Hypothalamus (tissue), 51 donors: ENCODE measurements around the gene STAG1.
"Not testable (repeated sequence)": the region's sequence is repeated elsewhere in the genome, so short reads cannot be mapped to it uniquely, and the experiment has no call there.

Experiments used
- DNase-seq, 51 donors: peaks; one replicate each; lab custom pipeline; 2025; lab: John Stamatoyannopoulos, UW

STAG1 gene

DNA sequence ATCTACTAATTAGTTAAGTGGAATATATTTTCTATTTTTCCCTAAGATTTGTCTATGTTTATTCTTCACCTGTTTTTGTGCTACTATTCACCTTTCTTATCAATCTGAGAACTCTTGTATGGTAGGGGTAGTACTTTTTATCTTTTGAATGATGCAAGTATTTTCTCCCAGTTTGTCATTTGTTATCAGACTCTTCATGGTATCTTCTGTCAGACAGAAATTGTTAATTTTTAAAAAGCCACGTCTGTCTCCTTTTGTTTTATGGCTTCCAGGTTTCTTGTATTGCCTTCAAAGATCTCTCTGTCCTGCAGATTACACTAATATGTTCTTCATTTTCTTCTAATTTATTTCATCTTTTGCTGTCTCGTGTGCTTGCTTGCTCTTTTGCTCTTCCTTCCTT lies 317.7 kb downstream of the STAG1 start:
- DNase-seq = no peak

DNA sequence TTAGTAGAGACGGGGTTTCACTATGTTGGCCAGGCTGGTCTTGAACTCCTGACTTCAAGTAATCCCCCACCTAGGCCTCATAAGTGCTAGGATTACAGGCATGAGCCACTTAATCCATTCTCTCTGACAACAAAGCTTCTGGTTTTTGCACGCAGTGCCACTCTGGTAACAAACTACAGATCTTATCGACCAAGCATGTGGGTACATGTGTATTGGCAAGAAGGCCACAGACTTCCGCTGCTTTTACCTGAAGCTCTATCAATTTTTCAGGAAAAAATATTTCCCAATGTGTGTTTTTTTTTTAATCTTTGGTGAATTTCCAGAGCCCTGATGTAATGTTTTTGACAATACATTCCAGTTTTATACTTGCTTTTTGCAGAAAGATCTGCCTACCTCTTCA lies 319.5 kb downstream of the STAG1 start:
- no peak for DNase-seq

DNA sequence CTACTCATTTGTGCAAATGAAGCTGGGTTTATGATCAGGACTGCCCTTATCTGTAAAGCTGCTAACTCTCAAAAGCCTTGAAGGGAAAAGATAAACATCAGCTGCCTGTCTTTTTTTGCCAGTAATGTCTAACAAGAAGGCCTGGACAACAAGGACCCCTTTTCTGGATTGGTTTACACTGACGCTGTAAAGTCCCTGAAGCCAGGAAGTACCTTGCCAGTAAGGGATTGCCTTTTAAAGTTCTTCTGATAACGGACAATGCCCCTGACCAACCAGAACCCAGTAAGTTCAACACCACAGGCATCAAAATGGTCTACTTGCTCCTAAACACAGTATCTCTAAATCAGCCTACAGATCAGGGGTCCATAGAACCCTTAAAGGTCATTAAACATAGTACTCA lies 324.0 kb downstream of the STAG1 start:
- no peak for DNase-seq

DNA sequence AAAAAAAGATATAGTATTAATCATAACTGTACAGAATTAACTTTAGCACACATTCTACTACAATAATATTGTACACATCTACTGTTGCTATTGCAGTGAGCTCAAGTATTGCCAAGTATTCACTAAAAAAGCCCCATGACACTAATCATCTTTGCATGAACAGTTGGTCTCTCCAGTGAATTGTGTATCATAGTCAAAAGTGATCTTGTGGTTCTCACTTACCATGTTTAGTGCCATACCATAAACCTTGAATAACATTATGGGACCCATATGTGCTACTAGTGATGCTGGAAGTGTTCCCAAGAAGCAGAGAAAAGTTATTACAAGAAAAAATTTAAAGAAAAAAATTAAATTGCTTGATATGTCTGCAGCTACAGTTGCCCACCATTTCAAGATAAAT lies 324.9 kb downstream of the STAG1 start:
- DNase-seq = no peak

DNA sequence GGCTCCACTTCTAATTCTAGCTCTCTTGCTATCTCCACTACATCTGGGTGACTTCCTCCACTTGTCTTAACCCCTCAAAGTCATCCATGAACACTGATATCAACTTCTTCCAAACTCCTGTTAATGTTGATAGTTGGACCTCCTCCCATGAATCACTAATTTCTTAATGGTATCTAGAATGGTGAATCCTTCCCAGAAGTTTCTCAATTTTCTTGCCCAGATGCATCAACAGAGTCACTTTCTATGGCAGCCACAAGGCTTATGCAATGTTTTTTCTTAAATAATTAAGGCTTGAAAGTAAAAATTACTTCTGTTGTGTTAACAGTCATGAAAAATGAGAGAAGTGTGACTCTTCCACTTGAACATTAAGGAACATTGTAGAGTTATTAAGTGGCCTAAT lies 337.7 kb downstream of the STAG1 start:
- DNase-seq = no peak

DNA sequence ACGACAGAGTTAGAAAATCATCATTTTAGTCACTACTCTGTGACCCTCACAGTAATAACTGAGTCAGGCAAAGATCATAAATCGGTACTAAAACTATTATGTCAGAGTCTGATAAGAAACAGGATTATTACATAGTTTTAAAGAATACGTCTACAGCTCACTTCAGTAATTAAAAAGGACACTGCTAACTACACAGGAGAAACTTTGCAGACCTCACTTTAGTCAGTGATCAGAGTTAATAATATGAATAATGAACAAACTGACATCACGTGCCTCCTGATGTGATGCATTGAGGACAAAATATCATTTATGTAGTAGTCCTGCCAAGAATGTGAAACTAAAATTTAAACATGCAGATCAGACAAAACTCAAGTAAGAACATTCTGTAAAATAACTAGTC lies 339.9 kb downstream of the STAG1 start:
- no peak for DNase-seq

DNA sequence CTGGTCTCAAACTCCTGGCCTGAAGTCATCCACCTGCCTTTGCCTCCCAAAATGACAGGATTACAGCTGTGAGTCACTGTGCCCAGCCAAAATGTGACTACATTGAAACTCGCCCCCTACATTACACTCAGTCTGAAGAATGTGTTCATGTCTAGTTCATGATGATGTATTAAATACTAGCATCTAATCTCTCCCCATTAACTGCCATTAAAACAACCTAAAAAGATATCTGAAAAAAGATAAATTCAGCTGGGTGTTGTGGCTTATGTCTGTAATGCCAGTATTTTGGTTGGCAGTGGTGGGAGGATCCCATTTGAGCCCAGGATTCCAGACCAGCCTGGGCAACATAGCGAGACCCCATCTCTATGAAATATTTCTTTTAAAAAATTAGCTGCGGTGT lies 342.6 kb downstream of the STAG1 start:
- peak in 1 of 51 donors; percentile 0 for DNase-seq

DNA sequence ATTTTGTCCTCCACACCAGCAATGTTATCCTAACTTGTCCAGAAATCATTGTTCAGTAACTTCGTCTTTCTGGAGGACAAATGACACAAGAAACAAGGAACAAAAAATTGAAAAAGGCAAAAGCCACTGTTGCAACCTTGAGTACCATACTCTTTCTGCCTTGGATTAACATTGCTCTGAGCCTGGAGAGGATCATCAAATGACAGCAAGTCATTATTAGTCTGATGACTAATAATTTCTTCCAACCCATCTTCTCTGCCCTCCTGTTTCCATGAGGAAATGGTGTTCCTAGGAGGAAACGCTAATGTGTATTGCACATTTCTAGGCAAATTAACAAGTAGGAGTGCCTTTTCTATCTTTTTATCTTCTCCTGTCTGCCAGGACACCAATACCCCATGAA lies 348.1 kb downstream of the STAG1 start:
- DNase-seq = no peak

DNA sequence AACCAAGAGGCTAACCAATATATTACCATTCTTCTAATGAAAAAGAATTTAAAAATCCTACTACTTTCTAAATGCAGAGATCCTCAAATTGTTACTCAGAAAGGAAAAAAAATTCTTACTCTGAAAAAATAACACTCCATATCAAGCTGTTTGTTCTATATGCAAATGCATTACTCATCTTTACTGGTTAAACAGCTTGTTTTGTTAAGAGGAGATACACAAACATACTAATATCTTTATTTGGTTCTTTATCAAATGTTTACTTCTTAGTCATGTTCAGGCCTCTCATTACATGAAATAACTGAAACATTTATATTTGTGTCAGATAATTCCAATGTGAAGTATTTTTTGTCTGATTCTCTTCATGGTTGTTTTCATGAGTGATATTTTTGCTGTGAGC lies 355.3 kb downstream of the STAG1 start:
- no peak for DNase-seq

DNA sequence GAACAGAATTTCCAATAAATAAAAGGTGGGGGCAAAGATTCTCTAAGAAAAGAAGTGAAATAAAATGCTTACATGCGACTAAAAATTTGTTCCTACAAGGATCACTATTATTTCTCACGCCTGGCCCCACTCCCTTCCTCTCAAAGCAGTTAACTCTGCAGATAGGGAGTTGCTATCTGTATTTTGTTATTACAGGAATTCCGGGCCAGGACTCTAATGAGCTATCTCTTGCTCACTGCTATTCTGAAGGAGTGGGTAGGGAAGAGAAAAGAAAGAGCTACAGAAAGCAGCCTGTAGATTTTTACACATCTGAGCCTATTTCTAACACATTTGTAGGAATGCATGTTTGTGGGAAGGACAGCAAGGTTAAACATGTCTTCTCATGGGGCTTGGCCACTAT lies 361.6 kb downstream of the STAG1 start:
- DNase-seq = no peak

DNA sequence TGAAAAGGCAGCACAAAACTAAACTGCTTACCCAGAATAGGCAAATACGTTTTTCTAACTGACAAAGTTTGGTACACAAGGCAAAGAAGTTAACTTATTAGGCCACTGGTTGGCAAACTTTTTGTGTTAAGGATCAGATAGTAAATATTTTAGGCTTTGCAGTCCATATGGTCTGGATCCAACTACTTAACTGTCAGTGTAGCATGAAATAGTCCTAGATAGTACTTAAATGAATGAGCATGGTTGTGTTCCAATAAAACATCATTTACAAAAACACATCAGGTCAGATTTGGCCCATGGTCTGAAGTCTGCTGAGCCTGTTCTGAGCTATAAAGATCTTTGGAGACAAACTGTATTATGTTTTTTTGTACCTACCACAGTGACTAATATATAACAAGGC lies 365.1 kb downstream of the STAG1 start:
- DNase-seq = no peak

DNA sequence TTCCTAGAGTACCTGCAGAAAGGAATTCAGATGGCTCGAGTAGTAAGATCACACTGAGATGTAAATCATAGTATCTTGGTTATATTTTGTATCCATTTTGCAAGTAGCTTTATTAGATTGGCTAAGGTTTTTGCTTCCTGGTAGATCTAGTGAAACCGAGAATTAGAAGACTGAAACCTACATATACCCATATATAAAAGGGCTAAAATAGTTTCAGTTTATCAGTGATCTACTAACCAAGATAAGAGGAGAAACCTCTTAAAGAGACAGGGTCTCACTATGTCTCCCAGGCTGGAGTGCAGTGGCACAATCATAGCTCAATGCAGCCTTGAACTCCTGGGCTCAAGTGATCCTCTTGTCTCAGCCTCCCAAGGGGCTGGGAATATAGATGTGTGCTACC lies 366.7 kb downstream of the STAG1 start:
- no peak for DNase-seq

DNA sequence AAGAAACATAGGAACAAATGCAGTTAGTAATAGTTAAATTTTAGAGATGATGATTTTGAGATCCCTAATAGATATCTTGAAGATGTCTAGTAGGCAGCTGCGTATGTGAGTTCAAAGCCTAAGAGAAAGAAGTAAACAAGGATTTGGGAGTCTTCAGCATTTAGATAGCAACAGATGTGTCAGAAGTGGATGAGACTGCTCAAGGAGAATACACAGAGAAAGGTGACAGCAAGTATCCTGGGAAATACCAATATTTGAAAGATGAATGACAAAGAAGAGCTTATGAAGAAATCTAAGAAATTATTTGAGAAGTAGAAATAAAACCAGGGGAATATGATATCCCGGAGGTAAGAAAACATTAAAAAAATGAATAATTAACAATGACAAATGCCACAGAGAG lies 371.1 kb downstream of the STAG1 start:
- no peak for DNase-seq

DNA sequence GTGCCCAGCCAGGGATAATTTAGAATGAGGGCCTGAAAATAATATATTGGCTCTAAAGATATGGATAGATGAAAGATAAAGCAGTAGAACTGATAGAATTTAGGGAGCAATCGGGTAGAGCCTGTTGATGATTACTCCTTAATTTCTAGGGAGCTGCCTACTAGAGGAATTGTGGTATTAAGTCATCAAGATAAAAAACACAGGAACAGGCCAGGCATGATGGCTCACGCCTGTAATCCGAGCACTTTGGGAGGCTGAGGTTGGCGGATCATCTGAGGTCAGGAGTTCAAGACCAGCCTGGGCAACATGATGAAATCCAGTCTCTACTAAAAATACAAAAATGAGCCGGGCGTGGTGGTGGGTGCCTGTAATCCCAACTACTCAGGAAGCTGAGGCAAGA lies 371.6 kb downstream of the STAG1 start:
- DNase-seq = no peak

DNA sequence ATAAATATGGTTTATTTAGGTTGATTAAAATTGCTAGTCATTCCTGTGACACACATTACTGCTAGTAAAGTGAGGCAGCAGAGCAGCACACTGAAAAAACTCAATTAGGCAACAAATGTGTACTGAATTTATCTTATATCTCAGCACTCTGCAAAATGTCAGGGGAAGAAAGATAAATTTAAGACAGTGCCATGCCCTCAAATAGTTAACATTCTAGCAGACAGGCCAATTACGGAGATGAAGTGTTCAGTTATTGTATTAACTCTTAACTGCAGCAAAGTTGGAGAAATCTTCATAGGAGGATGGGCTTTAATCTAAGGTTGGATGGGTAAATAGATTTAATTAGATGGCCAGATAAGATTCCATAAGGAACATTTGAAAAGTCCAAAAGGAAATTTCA lies 374.2 kb downstream of the STAG1 start:
- DNase-seq = no peak

DNA sequence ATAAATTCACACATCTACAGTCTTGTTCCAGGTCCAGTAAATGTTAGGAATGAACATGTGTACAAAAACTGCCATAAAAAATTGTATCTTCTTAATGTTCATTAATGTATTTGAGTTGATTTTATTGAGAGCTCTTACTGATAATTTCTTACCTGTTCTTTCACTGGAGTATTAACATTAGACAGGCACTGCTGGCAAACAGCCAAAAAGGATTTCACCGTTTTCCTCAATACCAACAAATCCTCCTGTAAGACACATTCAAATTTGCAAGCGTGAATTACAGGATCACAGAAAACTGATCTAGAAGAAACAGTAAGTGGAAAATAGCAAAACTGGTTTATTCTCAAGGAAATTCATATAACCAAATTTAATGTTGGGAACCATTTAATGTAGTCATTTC lies 374.7 kb downstream of the STAG1 start:
- peak in 1 of 51 donors; percentile 0 for DNase-seq

DNA sequence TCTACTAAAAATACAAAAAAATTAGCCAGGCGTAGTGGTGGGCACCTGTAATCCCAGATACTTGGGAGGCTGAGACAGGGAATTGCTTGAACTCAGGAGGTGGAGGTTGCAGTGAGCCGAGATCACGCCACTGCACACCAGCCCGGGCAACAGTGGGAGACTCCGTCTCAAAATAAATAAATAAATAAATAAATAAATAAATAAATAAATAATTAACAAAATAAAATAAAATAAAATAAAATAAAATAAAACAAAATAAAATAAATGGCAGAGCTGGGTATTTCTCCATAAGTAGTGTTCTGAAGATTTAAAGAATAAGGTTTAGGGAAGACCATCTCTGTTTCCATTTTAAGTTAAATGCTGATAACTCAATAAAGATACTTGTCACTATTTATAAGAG lies 376.4 kb downstream of the STAG1 start:
- DNase-seq = not testable (repeated sequence)

DNA sequence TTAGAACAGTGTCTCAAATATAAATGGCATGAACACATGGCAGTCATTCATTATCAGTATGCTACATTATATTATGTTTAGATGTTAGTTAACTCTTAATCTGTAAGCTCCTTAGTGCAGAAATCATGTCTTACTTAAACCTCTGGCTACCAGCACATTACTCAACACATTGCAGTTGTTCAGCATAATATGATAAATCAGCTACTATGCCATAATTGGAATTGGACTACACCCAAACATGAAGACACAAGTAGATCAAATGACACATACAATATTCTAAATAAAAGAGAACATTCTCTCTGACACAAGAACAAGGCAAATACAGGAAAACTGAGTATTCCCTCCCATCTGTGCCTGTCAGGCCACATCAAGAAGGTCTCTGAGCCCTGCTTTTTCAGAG lies 385.9 kb downstream of the STAG1 start:
- DNase-seq = no peak

DNA sequence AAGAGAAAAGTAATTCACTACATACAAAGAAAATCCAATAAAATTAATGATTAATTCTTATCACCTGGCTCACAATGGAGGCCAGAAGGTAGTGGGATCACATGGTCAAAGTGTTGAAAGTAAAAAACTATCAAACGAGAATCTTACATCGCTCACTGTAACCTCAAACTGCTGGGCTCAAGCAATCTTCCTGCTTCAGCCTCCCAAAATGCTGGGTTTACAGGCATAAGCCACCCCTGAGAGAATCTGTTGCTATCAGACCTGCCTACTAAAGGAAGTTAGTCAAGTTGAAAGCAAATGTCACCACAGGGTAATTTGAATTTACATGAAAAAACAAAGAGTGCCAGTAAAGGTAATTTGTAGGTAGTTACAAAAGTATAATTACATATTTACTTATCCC lies 398.7 kb downstream of the STAG1 start:
- no peak for DNase-seq

DNA sequence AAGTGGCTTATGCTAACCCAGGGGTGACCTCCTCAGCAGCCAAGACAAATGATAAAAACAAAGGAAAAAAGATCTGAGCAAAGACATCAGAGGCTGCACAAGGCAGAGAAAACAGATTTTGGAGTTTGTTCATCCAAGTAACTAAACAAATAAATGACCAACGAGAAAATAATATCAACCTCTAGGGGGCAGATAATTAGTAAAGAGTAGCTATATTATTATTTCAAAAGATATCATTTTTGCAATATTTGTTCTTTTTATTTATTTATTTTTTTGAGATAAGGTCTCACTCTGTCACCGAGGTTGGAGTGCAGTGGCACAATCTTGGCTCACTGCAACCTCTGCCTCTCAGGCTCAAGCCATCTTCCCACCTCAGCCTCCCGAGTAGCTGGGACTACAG lies 400.3 kb downstream of the STAG1 start:
- DNase-seq = no peak

DNA sequence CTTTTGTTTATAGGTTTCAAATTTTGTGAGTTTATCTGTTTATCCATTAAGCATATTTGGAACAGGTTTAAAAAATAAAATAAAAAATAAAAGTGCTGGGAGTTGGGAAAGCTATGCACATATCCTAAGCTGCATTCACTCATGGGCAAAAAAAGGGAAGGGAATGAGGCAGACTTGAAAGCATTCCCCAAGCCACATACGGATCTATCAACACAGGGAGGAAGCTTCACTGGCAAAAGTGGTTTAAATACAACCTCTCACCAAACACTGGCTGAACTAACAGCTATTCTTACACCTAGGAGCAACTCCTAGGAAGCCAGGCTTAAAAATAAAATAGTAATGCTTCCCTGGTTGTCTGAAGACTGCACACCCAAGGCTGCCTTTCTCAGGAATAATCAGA lies 400.8 kb downstream of the STAG1 start:
- no peak for DNase-seq

DNA sequence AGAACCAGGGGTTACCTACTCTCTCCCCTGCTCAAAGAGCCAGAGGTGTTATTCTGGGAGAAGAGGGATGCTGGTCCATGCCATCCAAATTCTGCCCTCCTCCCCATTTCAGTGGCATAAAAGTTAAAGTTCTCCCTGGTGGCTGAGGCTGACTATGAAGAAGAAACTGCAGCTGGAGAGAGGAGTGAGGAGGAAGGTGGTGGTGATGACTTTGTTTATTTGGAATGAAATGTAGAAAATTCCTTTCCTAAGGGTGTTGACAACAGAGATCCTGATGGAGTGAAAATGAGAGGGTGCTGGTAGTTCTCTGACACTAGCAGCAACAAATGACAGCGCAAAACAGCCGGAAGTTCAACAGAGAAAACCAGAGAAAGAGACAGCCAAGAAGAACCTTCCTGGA lies 401.6 kb downstream of the STAG1 start:
- no peak for DNase-seq

DNA sequence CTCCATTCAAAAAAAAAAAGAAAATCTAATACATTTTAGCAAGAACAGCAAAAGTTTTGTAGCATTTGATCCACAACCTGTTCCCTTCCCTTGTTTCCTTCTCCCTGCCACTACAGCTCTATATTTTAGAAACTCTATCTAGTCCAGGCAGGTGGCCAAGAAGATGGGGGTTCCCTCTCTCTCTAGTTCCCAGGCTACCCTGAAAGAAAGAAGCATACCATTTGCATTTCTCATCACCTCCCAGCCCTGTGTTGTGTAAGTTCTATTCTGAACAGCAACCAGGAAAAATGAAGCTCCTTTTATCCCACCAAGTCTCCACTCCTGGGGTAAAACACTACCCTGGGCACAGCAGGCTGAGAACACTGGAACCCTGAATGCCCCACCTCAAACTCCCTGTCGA lies 402.0 kb downstream of the STAG1 start:
- no peak for DNase-seq

DNA sequence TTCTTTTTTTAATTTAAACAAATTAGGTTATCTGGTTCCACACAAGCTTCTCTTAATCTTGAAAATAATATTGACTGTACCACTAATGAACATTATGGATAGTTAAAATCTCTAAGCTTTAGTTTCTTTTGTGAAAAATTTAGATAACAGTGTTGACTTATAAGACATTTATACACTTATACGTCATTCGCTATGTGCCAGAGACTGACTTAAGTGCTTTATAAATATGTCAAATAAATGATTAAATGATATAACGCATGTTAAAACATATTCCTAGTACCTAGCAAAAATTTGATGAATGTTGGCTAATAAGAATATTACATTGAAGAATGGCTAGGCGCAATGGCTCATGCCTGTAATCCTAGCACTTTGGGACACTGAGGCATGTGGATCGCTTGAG lies 405.7 kb downstream of the STAG1 start:
- DNase-seq = no peak
